Measurements from ENCODE around the gene FRMD6.

DNA sequence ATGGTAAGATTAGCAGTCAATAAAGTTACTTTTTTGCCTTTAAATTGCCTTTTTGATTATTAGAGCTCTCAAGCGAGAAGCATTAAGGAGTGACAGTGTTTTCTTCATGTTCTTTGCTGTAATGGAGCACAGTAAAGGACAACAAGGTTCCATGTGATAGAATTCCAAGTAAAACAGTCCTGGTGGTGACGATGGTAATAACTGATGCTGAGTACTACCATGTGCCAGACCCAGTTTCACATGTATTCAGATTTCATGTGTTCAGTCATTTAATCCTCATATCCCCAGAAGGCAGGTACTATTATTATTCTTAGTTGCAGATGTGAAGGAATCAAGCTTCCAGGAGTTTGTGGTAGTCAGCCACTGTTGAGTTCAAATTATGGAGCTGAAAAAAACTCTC is 79.0 kb downstream of the FRMD6 start:
- TF ChIP-seq, protein P1, sequence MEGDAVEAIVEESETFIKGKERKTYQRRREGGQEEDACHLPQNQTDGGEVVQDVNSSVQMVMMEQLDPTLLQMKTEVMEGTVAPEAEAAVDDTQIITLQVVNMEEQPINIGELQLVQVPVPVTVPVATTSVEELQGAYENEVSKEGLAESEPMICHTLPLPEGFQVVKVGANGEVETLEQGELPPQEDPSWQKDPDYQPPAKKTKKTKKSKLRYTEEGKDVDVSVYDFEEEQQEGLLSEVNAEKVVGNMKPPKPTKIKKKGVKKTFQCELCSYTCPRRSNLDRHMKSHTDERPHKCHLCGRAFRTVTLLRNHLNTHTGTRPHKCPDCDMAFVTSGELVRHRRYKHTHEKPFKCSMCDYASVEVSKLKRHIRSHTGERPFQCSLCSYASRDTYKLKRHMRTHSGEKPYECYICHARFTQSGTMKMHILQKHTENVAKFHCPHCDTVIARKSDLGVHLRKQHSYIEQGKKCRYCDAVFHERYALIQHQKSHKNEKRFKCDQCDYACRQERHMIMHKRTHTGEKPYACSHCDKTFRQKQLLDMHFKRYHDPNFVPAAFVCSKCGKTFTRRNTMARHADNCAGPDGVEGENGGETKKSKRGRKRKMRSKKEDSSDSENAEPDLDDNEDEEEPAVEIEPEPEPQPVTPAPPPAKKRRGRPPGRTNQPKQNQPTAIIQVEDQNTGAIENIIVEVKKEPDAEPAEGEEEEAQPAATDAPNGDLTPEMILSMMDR (IDR thresholded peaks at IDR 0.05): no peak
- TF ChIP-seq POLR2A (IDR thresholded peaks at IDR 0.05): no peak

All from ovary (tissue), 3 donors.